HG03103 (cell line): Measurements from ENCODE around the gene PRR16.

ENCODE experiments used
- ATAC-seq: cut with Tn5 transposase; IDR thresholded peaks from one replicate; pipeline ENCODE4 v1.9.1; 2021; ENCODE audit warnings: low read depth; ENCODE audit not compliant: unreplicated experiment

The PRR16 gene

DNA sequence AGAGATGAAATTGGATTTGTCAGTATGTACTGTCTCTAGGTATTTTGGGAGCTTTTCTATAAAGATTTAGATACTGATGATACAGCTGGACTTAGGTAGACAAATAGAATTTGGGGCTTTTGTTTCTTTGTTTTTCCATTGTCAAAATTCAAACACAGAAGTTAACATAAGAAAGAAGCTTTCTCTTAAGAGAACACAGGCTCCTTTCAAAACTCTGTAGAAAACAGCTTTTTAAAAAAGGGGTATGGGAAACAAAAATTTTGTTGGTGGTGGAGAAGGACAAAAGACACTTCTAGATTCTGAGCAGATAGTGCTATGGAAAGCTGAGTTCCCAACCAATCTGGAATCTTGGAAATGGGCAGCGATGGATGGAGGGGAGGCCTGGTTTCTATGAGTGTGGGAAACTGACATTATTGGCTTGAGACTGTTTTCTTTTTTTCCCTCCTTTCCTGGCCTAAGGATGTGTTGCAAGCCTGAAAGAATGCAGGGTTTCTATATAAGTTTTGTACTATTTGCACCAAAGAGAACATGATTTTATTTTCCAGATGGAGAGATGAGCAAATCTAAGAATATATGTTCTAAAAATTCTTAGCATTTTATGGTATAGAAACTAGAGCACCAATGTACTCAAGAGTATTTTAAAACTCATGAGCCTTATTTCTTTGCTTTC is 240.0 kb downstream of the PRR16 start:
- no peak for ATAC-seq

DNA sequence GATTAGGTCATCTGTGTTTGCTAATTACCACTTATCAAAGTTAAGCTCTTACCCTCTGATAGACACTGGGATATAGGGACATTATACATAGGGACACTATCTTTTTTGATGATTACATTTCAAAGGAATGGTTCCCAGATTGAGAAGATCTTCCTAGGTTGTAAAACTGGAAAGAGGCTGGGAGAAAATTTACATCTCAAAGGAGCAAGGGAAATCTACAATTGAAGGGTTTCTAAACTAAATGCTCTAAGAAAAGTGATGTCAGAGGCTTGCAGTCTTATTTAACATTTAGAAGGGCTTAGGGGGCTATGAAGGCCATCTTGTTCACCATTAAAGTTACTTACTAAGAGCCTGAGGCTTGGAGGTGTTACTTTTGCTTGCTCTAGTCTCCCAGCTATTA is 242.8 kb downstream of the PRR16 start:
- no peak for ATAC-seq

DNA sequence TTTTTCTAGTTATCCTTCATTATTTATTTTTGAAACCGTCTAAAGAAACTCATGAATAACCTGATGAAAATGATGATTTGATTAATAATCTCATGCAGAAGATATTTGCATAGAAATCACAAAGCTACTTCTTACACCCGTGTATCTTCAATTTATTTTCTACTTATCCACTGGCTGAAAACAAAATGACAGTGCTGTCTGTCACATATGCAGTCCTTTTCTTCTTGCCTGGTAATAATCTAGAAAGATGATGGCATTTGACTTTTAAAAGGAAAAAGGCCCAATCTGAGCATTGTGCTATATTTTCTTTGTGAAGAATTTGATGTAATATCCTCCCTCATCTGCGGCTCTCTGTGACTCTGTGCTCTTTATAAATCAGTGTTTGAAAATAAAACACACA is 253.3 kb downstream of the PRR16 start:
- ATAC-seq: no peak

DNA sequence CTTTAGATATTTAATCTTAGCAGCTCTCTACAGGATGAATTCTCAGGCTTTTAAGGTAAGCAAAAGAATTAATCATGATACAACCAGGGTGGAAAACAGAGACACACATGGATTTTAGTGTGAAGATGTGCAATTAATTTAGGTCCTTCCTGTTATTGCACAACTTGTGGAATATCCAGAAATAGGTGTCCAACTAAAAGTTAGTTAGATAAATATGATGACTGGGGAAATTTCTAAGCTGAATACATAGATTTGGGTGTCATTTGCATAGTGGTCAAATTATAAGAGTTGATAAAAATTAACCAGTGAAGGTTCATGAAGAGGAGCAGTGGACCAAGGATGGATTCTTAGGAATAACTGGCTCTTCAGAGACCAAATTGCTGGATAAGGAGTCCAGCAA is 266.1 kb downstream of the PRR16 start:
- ATAC-seq: no peak

DNA sequence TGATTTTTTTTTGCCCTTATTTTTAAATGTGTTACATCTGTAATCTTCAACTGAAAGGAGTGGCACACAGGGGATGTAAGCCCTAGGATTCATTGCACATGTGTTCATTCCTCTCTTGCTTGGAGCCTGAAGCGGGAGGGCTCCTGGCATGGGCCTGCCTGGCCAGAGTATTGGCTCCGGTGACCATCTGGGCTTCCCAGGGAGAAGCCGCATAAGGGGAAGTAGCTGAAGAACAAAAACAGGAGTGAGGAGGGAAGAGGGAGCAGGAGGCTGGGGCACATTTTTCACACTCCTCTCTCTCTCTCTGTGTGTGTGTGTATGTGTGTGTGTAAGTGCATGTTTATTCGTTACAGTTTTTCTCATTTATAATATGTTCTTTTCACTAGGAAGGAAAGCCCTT is 269.9 kb downstream of the PRR16 start:
- no peak for ATAC-seq

DNA sequence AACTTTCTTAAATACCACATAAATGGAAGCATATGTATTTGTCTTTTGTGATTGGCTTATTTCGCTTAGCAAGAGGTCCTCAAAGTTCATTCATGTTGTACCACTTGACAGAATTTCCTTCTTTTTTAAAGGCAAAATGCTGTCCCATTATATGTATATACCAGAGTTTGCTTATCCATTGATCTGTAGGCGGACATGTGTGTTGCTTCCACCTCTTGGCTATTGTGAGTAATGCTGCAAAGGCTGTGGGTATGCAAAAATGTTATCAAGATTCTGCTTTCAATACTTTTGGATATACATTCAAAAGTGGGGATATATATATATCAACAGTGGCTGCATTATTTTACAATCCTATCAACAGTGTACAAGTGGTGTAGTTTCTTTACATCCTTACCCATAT is 271.0 kb downstream of the PRR16 start:
- ATAC-seq: no peak
